Naive thymus-derived CD8-positive, alpha-beta T cell (primary cell): ENCODE results near the gene PSRC1. TPM values are rescaled to one million over a fixed set of nuclear protein-coding genes. Genes with fewer than 3 reads are reported as not detected.
A peak's percentile ranks its signal among the peaks of the same experiment; 100 is the strongest.

Experiments
- ATAC-seq, 2 donors: fragments of 150-1000 bp; cut with Tn5 transposase in 1 of 2; sonication (Bioruptor Pico), chemical (Tn5 transposase) in 1 of 2; 1 replicate in 1 of 2; 2 replicates in 1 of 2; pipeline ENCODE4 v1.10.0; 2021; ENCODE audit warnings: mild to moderate bottlenecking in 2 of 2, moderate library complexity in 2 of 2
- POLR2A ChIA-PET: fragments of 350-600 bp; sonication (Branson Sonifier 250); formaldehyde crosslinking; loops from one replicate; lab custom pipeline; 2021; ENCODE audit warnings: antibody characterized with exemption; lab: Charles Lee
- DNase-seq, 10 donors: peaks; one replicate each; pipeline versions ENCODE4 v3.0.0 to v3.0.0-alpha.2; 2020 to 2022
- H3K27ac Mint-ChIP-seq, 10 donors: one replicate each; pipeline ENCODE4 v1.8.0; 2020 to 2022; ENCODE audit warnings: mild to moderate bottlenecking in 10 of 10, mixed read lengths in 10 of 10, moderate library complexity in 4 of 10, inconsistent platforms in 1 of 10
- H3K27me3 Mint-ChIP-seq, 5 donors: one replicate each; pipeline ENCODE4 v1.8.0; 2021 to 2022; ENCODE audit warnings: mixed read lengths in 5 of 5
- H3K36me3 Mint-ChIP-seq, 3 donors: one replicate each; pipeline ENCODE4 v1.8.0; 2020 to 2022; ENCODE audit warnings: mixed read lengths in 3 of 3, mild to moderate bottlenecking in 2 of 3, inconsistent platforms in 1 of 3
- H3K4me1 Mint-ChIP-seq, 4 donors: one replicate each; pipeline ENCODE4 v1.8.0; 2021 to 2022; ENCODE audit warnings: mixed read lengths in 4 of 4
- H3K4me3 Mint-ChIP-seq, 10 donors: one replicate each; pipeline ENCODE4 v1.8.0; 2020 to 2022; ENCODE audit warnings: mild to moderate bottlenecking in 10 of 10, mixed read lengths in 10 of 10, moderate library complexity in 6 of 10, inconsistent platforms in 1 of 10
- H3K9me3 Mint-ChIP-seq, 9 donors: one replicate each; pipeline ENCODE4 v1.8.0; 2020 to 2022; ENCODE audit warnings: mixed read lengths in 9 of 9, mild to moderate bottlenecking in 3 of 9, inconsistent platforms in 1 of 9, moderate library complexity in 1 of 9
- polyA plus RNA-seq, 3 donors: library from polyadenylated mRNA; unstranded; fragments of 300-500 nt; fragmentation: Illumina TruSeq; gene quantifications; one replicate each; pipeline ENCODE4 v1.2.3, GENCODE V29; 2021
- total RNA-seq, 8 experiments: library from RNA in 2 of 8; stranded (reverse) in 2 of 8; gene quantifications; one replicate each; pipeline ENCODE4 v1.2.3 and lab custom pipeline; 2021 to 2026

Gene PSRC1
- total and polyA plus RNA-seq, 5 experiments from 2014 or later, result 0.31 to 0.89 TPM; not detected in 3

DNA sequence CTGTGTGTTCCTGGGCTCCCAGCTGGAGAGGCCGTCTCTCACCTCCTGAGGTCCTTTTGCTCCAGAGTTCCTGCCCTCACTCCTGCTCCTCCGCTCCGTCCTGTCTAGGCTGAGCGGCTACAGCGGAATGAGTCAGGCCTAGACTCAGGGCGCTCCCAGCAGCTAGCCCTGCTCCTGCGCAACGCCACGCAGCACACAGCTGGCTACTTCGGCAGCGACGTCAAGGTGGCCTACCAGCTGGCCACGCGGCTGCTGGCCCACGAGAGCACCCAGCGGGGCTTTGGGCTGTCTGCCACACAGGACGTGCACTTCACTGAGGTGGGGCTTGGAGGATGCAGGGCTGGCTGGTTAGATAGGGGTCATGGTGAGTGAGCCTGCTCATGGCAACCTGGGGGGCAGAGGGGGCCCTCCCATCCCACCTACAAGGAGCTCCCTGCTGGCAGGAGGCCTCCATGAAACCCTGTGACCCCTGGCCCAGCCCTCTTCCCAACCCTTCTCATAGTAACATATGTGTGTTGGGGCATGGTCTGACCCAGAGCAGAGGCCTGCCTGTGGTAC is 15.1 kb downstream of the PSRC1 start:
- DNase-seq, result peak in 1 of 10 donors; percentile 57
- Mint-ChIP-seq H3K36me3 (peaks cover 0 to 12% (median 0%) of the 10 kb centered on the region in 3 donors), H3K9me3 (no peaks in the 10 kb centered on the region), H3K4me1 (peaks cover 5 to 10% (median 6%) of the 10 kb centered on the region in 4 donors), H3K27me3 (no peaks in the 10 kb centered on the region), H3K4me3 (no peak overlapping the region), H3K27ac (peak overlapping the region in 2 of 10 donors; percentile 28 to 51)
- POLR2A ChIA-PET, result no interaction called here
- no peak for ATAC-seq

DNA sequence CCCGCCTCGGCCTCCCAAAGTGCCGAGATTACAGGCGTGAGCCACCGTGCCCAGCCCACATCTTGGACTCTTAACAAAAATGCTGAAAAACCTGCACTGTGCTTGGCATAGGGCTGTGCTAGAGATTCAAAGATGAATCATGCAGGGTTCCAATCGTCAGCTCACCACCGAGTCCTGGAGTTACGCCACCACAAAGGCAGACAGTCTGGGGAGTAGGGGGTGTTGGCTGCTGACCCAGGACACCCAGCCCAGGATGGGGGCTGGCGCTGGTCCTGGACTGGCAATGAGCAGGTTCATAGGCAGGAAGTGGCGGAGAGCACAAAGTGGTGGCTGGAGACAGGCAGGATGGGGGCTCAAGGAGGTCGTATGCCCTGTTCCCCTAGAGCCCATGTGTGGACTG is 16.0 kb downstream of the PSRC1 start:
- POLR2A ChIA-PET, result no interaction called here
- H3K4me1 Mint-ChIP-seq, result peaks cover 5 to 10% (median 6%) of the 10 kb centered on the region in 4 donors
- no peaks in the 10 kb centered on the region for H3K27me3 Mint-ChIP-seq
- no peak overlapping the region for H3K4me3 Mint-ChIP-seq
- H3K36me3 Mint-ChIP-seq, result peaks cover 0 to 12% (median 0%) of the 10 kb centered on the region in 3 donors
- no peaks in the 10 kb centered on the region for H3K9me3 Mint-ChIP-seq
- no peak for ATAC-seq
- DNase-seq, result peak in 1 of 10 donors; percentile 55
- no peak overlapping the region for H3K27ac Mint-ChIP-seq

DNA sequence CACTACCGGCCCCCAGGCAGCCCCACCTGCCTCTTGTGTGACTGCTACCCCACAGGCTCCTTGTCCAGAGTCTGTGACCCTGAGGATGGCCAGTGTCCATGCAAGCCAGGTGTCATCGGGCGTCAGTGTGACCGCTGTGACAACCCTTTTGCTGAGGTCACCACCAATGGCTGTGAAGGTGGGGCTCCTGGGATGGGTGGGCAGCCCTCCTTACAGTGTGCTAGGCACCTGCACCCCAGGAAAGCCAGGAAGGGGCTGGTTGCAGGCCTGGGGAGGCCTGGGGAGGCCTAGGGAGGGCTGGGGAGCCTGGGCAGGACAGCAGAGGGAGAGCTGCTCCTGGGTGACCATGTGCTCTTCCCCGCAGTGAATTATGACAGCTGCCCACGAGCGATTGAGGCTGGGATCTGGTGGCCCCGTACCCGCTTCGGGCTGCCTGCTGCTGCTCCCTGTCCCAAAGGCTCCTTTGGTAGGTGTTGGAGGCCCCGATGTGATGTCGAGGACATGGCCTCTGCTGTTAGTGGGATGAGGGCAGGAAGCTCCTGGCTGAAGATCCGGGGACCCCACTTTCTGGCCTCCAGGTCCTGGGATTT is 17.1 kb downstream of the PSRC1 start:
- DNase-seq (peak in 1 of 10 donors; percentile 46), ATAC-seq (no peak)
- Mint-ChIP-seq H3K4me1 (peaks cover 5 to 10% (median 6%) of the 10 kb centered on the region in 4 donors), H3K4me3 (no peak overlapping the region), H3K27ac (no peak overlapping the region), H3K9me3 (no peaks in the 10 kb centered on the region), H3K27me3 (no peaks in the 10 kb centered on the region), H3K36me3 (peaks cover 0 to 8% (median 0%) of the 10 kb centered on the region in 3 donors)
- POLR2A ChIA-PET, result no interaction called here

DNA sequence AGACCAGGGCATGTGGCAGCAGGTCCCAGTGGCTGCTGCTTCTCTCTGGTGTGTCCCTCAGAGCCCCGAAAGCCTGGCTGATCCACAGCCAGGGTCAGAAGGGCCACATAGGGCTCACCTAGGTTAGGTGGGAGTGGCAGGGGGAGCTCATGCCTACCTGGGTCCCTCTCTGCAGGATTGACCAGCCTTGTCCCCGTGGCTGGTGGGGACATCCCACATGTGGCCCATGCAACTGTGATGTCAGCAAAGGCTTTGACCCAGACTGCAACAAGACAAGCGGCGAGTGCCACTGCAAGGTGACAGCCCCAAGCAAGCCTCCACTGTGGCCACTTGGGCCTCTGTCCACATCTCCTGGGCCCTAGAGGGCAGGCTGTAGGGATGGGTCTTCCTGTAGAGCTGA is 17.9 kb downstream of the PSRC1 start:
- Mint-ChIP-seq H3K36me3 (peaks cover 0 to 4% (median 0%) of the 10 kb centered on the region in 3 donors), H3K27ac (no peak overlapping the region)

GRCh38 chr1:109264379-109264755 is 18.6 kb downstream of the PSRC1 start:
- POLR2A ChIA-PET, result interaction anchor here (1.3 kb wide), 1 partner anchor 134 kb away, joined by 3 read pairs; no protein-coding TSS in a partner anchor

More for the DNA sequence above, 17.9 kb downstream of the PSRC1 start:
- no peak for ATAC-seq
- DNase-seq, result no peak
- POLR2A ChIA-PET, result no interaction called here
- Mint-ChIP-seq H3K27me3 (no peaks in the 10 kb centered on the region), H3K4me3 (no peak overlapping the region), H3K4me1 (peaks cover 5 to 10% (median 6%) of the 10 kb centered on the region in 4 donors), H3K9me3 (no peaks in the 10 kb centered on the region)

GRCh38 chr1:109263597-109264378 is 19.2 kb downstream of the PSRC1 start:
- H3K4me3 Mint-ChIP-seq, result no peak overlapping the region
- peaks cover 0 to 2% (median 0%) of the 10 kb centered on the region in 3 donors for H3K36me3 Mint-ChIP-seq
- peaks cover 4 to 10% (median 5%) of the 10 kb centered on the region in 4 donors for H3K4me1 Mint-ChIP-seq
- peak overlapping the region in 2 of 10 donors; percentile 49 to 71 for H3K27ac Mint-ChIP-seq
- POLR2A ChIA-PET, result interaction anchor here (1.3 kb wide), 1 partner anchor 135 kb away, joined by 3 read pairs; no protein-coding TSS in a partner anchor
- H3K9me3 Mint-ChIP-seq, result no peaks in the 10 kb centered on the region
- no peaks in the 10 kb centered on the region for H3K27me3 Mint-ChIP-seq
- DNase-seq (peak; percentile 53 to 83 (median 70)), ATAC-seq (peak; percentile 91 to 100)

More at GRCh38 chr1:109264379-109264755, 18.6 kb downstream of the PSRC1 start:
- no peak for ATAC-seq
- H3K27me3 Mint-ChIP-seq, result no peaks in the 10 kb centered on the region
- H3K9me3 Mint-ChIP-seq, result no peaks in the 10 kb centered on the region
- no peak overlapping the region for H3K4me3 Mint-ChIP-seq
- no peak for DNase-seq
- H3K36me3 Mint-ChIP-seq, result peaks cover 0 to 2% (median 0%) of the 10 kb centered on the region in 3 donors
- peaks cover 4 to 10% (median 5%) of the 10 kb centered on the region in 4 donors for H3K4me1 Mint-ChIP-seq
- H3K27ac Mint-ChIP-seq, result no peak overlapping the region

- H3K9me3 Mint-ChIP-seq, result no peaks in the 10 kb centered on the region
- POLR2A ChIA-PET, result interaction anchor here (1.3 kb wide), 1 partner anchor 135 kb away, joined by 3 read pairs; no protein-coding TSS in a partner anchor
Measured at GRCh38 chr1:109263234-109263596, 19.7 kb downstream of the PSRC1 start.

DNA sequence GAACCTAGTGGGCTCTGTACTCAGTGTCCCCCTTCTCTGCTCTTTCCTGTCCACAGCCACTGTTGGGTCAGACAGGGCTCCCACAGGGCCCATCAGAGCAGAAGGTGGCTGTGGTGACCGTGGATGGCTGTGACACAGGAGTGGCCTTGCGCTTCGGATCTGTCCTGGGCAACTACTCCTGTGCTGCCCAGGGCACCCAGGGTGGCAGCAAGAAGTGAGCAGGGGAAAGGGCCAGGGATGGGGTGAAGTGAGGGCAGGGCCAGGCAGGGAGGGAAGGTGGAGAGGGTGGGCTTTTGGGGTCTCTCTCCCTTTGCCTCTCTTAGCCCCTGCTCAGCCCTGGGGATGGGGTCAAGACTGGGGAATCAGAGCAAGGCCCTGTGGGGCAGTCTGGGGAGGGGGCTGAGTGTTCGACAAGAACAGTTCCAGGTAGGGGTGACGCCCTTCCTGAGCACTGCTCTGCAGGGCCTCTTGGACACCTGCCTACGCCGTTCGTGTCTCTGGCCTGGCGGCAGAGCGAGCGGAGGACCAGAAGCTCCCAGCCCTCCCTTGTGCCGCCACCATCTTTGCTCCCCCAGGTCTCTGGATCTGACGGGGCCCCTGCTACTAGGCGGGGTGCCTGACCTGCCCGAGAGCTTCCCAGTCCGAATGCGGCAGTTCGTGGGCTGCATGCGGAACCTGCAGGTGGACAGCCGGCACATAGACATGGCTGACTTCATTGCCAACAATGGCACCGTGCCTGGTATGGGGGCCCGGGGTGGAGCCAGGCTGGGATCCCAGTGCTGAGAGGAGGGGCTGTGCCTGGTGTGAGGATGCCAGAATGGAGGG is 20.5 kb downstream of the PSRC1 start:
- Mint-ChIP-seq H3K4me3 (no peak overlapping the region), H3K36me3 (no peaks in the 10 kb centered on the region), H3K27me3 (no peaks in the 10 kb centered on the region), H3K27ac (no peak overlapping the region), H3K9me3 (no peaks in the 10 kb centered on the region), H3K4me1 (peaks cover 2 to 10% (median 5%) of the 10 kb centered on the region in 4 donors)
- DNase-seq, result no peak
- POLR2A ChIA-PET, result no interaction called here
- ATAC-seq, result no peak

More at GRCh38 chr1:109263234-109263596, 19.7 kb downstream of the PSRC1 start:
- Mint-ChIP-seq H3K36me3 (peaks cover 0 to 2% (median 0%) of the 10 kb centered on the region in 3 donors), H3K27ac (no peak overlapping the region), H3K27me3 (no peaks in the 10 kb centered on the region), H3K4me3 (no peak overlapping the region), H3K4me1 (peaks cover 4 to 10% (median 5%) of the 10 kb centered on the region in 4 donors)
- ATAC-seq, result peak; percentile 23 to 32
- DNase-seq, result no peak

GRCh38 chr1:109261578-109261977 is 21.4 kb downstream of the PSRC1 start:
- no peak for DNase-seq
- ATAC-seq, result no peak
- POLR2A ChIA-PET, result no interaction called here
- no peak overlapping the region for H3K4me3 Mint-ChIP-seq
- no peaks in the 10 kb centered on the region for H3K27me3 Mint-ChIP-seq
- no peak overlapping the region for H3K27ac Mint-ChIP-seq
- no peaks in the 10 kb centered on the region for H3K36me3 Mint-ChIP-seq
- H3K4me1 Mint-ChIP-seq, result peaks cover 4 to 10% (median 5%) of the 10 kb centered on the region in 4 donors
- H3K9me3 Mint-ChIP-seq, result no peaks in the 10 kb centered on the region

GRCh38 chr1:109261006-109261405 is 21.9 kb downstream of the PSRC1 start:
- Mint-ChIP-seq H3K4me3 (no peak overlapping the region), H3K36me3 (no peaks in the 10 kb centered on the region), H3K27me3 (no peaks in the 10 kb centered on the region), H3K4me1 (peaks cover 5 to 13% (median 9%) of the 10 kb centered on the region in 4 donors), H3K27ac (no peak overlapping the region), H3K9me3 (no peaks in the 10 kb centered on the region)
- POLR2A ChIA-PET, result no interaction called here
- ATAC-seq (no peak), DNase-seq (no peak)

- Mint-ChIP-seq H3K36me3 (no peaks in the 10 kb centered on the region), H3K4me3 (no peak overlapping the region), H3K27me3 (no peaks in the 10 kb centered on the region), H3K27ac (no peak overlapping the region), H3K9me3 (no peaks in the 10 kb centered on the region), H3K4me1 (peaks cover 5 to 24% (median 16%) of the 10 kb centered on the region in 4 donors)
- DNase-seq (no peak), ATAC-seq (no peak)
- POLR2A ChIA-PET, result interaction anchor here (0.6 kb wide), 1 partner anchor 142 kb away, joined by 3 read pairs; no protein-coding TSS in a partner anchor
Measured at GRCh38 chr1:109259674-109260557, 23.0 kb downstream of the PSRC1 start.
